Panc1 (cell line): ENCODE measurements around the gene PLCH2. TPM values are rescaled to one million over a fixed set of nuclear protein-coding genes. Genes with fewer than 3 reads are reported as not detected.

Source experiments
- ATAC-seq: fragments of 200-7000 bp; cut with Tn5 transposase; 2 replicates; pipeline ENCODE4 v1.9.1; 2020; ENCODE audit warnings: mild to moderate bottlenecking, moderate library complexity
- BruUV-seq: library from RNA; stranded (reverse); fragments of 400-500 nt; replicated peaks from 2 replicates; lab custom pipeline; 2021; lab: Mats Ljungman, UMichigan
- CTCF ChIA-PET: fragments of 300-600 bp; sonication (Branson Sonifier 250); formaldehyde crosslinking; loops from one replicate; lab custom pipeline; 2022; ENCODE audit warnings: antibody characterized with exemption; lab: Charles Lee
- POLR2A ChIA-PET: fragments of 300-600 bp; sonication (Branson Sonifier 250); formaldehyde crosslinking; loops from one replicate; lab custom pipeline; 2022; ENCODE audit warnings: antibody characterized with exemption; lab: Charles Lee
- DNase-seq: peaks from one replicate; pipeline ENCODE4 v3.0.0-alpha.2; 2010; ENCODE audit warnings: low read depth, low spot score
- H3K27ac ChIP-seq: 2 replicates; pipeline ENCODE4 v1.5.1; 2011; ENCODE audit warnings: mild to moderate bottlenecking, low read length, inconsistent platforms
- H3K27me3 ChIP-seq: fragments of 200-500 bp; sonication (Bioruptor generic); 2 replicates; pipeline ENCODE4 v1.6.0; 2014; ENCODE audit warnings: low read length, inconsistent platforms; ENCODE audit not compliant: control insufficient read depth, insufficient read depth
- H3K36me3 ChIP-seq: fragments of 200-500 bp; sonication (Bioruptor generic); 2 replicates; pipeline ENCODE4 v1.5.1; 2014; ENCODE audit warnings: inconsistent platforms, mild to moderate bottlenecking, low read length, moderate library complexity; ENCODE audit not compliant: control insufficient read depth, insufficient read depth
- H3K4me1 ChIP-seq: 2 replicates; pipeline ENCODE4 v1.5.1; 2011; ENCODE audit warnings: inconsistent platforms, mild to moderate bottlenecking, low read length, moderate library complexity; ENCODE audit not compliant: control insufficient read depth, insufficient read depth
- H3K4me3 ChIP-seq, 2 experiments: 2 replicates each; pipeline ENCODE4 v1.5.1; 2011 to 2012; ENCODE audit warnings: low read depth in 2 of 2, low read length in 2 of 2, mild to moderate bottlenecking in 2 of 2, inconsistent platforms in 1 of 2, moderate library complexity in 1 of 2
- H3K9me3 ChIP-seq: fragments of 200-500 bp; sonication (Bioruptor generic); 2 replicates; pipeline ENCODE4 v1.5.1; 2014; ENCODE audit warnings: low read depth, mild to moderate bottlenecking, inconsistent platforms, low read length, moderate library complexity; ENCODE audit not compliant: control insufficient read depth, insufficient read depth
- POLR2AphosphoS5 ChIP-seq: IDR thresholded peaks from 2 replicates; pipeline ENCODE4 v1.6.1; 2012; ENCODE audit warnings: mild to moderate bottlenecking, low read depth, low read length, moderate library complexity
- SIN3A ChIP-seq: IDR thresholded peaks from 2 replicates; pipeline ENCODE4 v1.6.1; 2012; ENCODE audit warnings: low read depth, mild to moderate bottlenecking, low read length, moderate library complexity, borderline replicate concordance; ENCODE audit not compliant: insufficient read depth
- TCF7L2 ChIP-seq: IDR thresholded peaks from 2 replicates; pipeline ENCODE4 v1.6.1; 2011; ENCODE audit warnings: mild to moderate bottlenecking, low read depth, low read length, inconsistent platforms
- in situ Hi-C: cut with HindIII; loops from 2 replicates; pipeline ENCODE4 v1.10.0; 2016; ENCODE audit warnings: low sequenced_read_pairs, low pct_unique_long_range_greater_than_20kb
- intact Hi-C: fragments of 100-400 bp; cut with micrococcal nuclease; formaldehyde crosslinking; loops from one replicate; pipeline ENCODE4 v1.10.0; 2022; ENCODE audit not compliant: unreplicated experiment
- total RNA-seq: library from RNA; stranded (reverse); gene quantifications from one replicate; pipeline ENCODE4 v1.2.1, GENCODE V29; 2021; ENCODE audit not compliant: unreplicated experiment
- TF ChIP-seq, protein P1 (sequence below), 2 experiments: IDR thresholded peaks; 2 replicates each; pipeline ENCODE4 v1.6.1; 2011 to 2012; ENCODE audit warnings: low read depth in 2 of 2, control low read depth in 1 of 2, low read length in 1 of 2, mild to moderate bottlenecking in 1 of 2, moderate library complexity in 1 of 2; ENCODE audit not compliant: insufficient read depth in 1 of 2
- TF ChIP-seq, protein P2 (sequence below): fragments of 450-650 bp; IDR thresholded peaks from 2 replicates; pipeline ENCODE4 v1.5.1; 2017; ENCODE audit warnings: mild to moderate bottlenecking

The PLCH2 gene
- total RNA-seq, 1 experiment from 2014 or later, result 41.2 TPM

DNA sequence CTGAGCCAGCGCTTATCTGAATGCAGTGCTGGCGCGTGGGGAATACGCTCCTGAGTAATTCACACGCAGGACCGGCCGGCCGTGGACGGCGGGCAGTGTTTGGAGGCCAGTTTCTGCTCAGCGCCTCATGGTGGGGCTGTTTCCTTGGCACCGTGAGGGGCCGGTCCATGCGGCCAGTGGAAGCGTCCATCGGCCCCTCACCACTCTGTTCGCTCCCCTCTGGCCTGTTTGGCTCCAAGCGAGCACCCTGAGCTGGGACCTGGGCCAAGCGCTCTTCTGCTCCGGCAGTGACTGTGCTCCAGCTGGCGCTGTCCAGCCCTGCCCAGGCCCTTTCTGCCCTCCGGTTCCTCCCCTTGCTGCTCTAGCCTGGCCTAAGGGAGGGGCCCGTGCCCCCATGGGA is 16.3 kb upstream of the PLCH2 start:
- Histone ChIP-seq H3K27ac (peak overlapping the region; percentile 95), H3K36me3 (no peaks in the 10 kb centered on the region), H3K9me3 (no peaks in the 10 kb centered on the region), H3K4me3 (no peak overlapping the region), H3K4me1 (peaks cover 100% of the 10 kb centered on the region), H3K27me3 (no peaks in the 10 kb centered on the region)
- in situ Hi-C loops, result no loop called here
- ATAC-seq (peak; percentile 58), DNase-seq (no peak)
- BruUV-seq, result no TSS peak
- POLR2A ChIA-PET, result no interaction called here
- CTCF ChIA-PET, result interaction anchor here (1.1 kb wide), 1 partner anchor 10 kb away, joined by 4 read pairs; no protein-coding TSS in a partner anchor
- intact Hi-C loops, result loop anchor here (10.0 kb wide), 1 partner anchor 85 kb away; no protein-coding TSS in a partner anchor
- no peak for TF ChIP-seq SIN3A
- no peak for TF ChIP-seq TCF7L2
- TF ChIP-seq, protein P1, sequence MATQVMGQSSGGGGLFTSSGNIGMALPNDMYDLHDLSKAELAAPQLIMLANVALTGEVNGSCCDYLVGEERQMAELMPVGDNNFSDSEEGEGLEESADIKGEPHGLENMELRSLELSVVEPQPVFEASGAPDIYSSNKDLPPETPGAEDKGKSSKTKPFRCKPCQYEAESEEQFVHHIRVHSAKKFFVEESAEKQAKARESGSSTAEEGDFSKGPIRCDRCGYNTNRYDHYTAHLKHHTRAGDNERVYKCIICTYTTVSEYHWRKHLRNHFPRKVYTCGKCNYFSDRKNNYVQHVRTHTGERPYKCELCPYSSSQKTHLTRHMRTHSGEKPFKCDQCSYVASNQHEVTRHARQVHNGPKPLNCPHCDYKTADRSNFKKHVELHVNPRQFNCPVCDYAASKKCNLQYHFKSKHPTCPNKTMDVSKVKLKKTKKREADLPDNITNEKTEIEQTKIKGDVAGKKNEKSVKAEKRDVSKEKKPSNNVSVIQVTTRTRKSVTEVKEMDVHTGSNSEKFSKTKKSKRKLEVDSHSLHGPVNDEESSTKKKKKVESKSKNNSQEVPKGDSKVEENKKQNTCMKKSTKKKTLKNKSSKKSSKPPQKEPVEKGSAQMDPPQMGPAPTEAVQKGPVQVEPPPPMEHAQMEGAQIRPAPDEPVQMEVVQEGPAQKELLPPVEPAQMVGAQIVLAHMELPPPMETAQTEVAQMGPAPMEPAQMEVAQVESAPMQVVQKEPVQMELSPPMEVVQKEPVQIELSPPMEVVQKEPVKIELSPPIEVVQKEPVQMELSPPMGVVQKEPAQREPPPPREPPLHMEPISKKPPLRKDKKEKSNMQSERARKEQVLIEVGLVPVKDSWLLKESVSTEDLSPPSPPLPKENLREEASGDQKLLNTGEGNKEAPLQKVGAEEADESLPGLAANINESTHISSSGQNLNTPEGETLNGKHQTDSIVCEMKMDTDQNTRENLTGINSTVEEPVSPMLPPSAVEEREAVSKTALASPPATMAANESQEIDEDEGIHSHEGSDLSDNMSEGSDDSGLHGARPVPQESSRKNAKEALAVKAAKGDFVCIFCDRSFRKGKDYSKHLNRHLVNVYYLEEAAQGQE (IDR thresholded peaks at IDR 0.05; ENCODE audit: insufficient read depth in 1 of 2, low read depth in 2 of 2, low read length in 1 of 2), result peak; percentile 91 to 96
- no peak; the same call in 1 of the 2 replicates for TF ChIP-seq POLR2AphosphoS5
- TF ChIP-seq, protein P2, sequence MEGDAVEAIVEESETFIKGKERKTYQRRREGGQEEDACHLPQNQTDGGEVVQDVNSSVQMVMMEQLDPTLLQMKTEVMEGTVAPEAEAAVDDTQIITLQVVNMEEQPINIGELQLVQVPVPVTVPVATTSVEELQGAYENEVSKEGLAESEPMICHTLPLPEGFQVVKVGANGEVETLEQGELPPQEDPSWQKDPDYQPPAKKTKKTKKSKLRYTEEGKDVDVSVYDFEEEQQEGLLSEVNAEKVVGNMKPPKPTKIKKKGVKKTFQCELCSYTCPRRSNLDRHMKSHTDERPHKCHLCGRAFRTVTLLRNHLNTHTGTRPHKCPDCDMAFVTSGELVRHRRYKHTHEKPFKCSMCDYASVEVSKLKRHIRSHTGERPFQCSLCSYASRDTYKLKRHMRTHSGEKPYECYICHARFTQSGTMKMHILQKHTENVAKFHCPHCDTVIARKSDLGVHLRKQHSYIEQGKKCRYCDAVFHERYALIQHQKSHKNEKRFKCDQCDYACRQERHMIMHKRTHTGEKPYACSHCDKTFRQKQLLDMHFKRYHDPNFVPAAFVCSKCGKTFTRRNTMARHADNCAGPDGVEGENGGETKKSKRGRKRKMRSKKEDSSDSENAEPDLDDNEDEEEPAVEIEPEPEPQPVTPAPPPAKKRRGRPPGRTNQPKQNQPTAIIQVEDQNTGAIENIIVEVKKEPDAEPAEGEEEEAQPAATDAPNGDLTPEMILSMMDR, result peak; percentile 72

DNA sequence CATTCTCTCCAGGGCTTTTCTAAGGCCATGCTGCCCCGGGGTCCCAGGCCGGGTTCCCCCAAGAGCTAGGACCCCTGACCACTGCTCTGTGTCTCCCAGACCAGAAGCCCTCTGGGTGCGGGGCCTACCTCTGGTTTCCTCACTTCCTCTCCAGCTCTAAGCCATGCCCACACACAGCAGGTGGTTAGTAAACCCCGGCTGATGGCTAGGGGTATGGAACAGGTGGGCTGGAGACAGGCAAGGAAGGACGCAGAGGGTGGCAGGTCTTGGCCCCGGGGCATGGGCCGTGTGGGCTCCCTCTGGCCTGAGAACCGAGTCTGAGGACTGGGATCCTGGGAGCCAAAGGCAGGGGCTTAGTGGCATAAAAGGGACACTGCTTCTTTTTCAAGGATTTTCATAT is 15.9 kb upstream of the PLCH2 start:
- ChIA-PET POLR2A (no interaction called here), CTCF (interaction anchor here (1.1 kb wide), 1 partner anchor 10 kb away, joined by 4 read pairs; no protein-coding TSS in a partner anchor)
- no peaks in the 10 kb centered on the region for H3K9me3 ChIP-seq
- in situ Hi-C loops (no loop called here), intact Hi-C loops (loop anchor here (10.0 kb wide), 1 partner anchor 85 kb away; no protein-coding TSS in a partner anchor)
- H3K27ac ChIP-seq, result peak overlapping the region; percentile 95
- no peak overlapping the region for H3K4me3 ChIP-seq
- no TSS peak for BruUV-seq
- H3K36me3 ChIP-seq, result no peaks in the 10 kb centered on the region
- DNase-seq (no peak), ATAC-seq (no peak; the same call in 1 of the 2 replicates)
- TF ChIP-seq, protein P1 (IDR thresholded peaks at IDR 0.05; ENCODE audit: insufficient read depth in 1 of 2, low read depth in 2 of 2, low read length in 1 of 2), result peak in 1 of 2 experiments; percentile 26; a peak in 1 of 4 replicates
- no peak for TF ChIP-seq TCF7L2
- peaks cover 100% of the 10 kb centered on the region for H3K4me1 ChIP-seq
- H3K27me3 ChIP-seq, result no peaks in the 10 kb centered on the region
